Activated T-cell treated with anti-CD3 and anti-CD28 coated beads, Interleukin-2, amount 50 U/mL, for 24 hours (primary cell): Measurements from ENCODE around the gene PTPRA.

Source experiments
- DNase-seq: peaks from one replicate; pipeline ENCODE4 v3.0.0-alpha.2; 2020
- H3K27ac Mint-ChIP-seq: 2 replicates; pipeline ENCODE4 v1.8.0; 2020; ENCODE audit warnings: mild to moderate bottlenecking, mixed read lengths
- H3K27me3 Mint-ChIP-seq: 2 replicates; pipeline ENCODE4 v1.8.0; 2020; ENCODE audit warnings: mixed read lengths
- H3K36me3 Mint-ChIP-seq: 2 replicates; pipeline ENCODE4 v1.8.0; 2020; ENCODE audit warnings: low read depth, mixed read lengths
- H3K4me1 Mint-ChIP-seq: 2 replicates; pipeline ENCODE4 v1.8.0; 2020; ENCODE audit warnings: low read depth, mixed read lengths
- H3K4me3 Mint-ChIP-seq: 2 replicates; pipeline ENCODE4 v1.8.0; 2020; ENCODE audit warnings: mild to moderate bottlenecking, moderate library complexity, mixed read lengths
- H3K9me3 Mint-ChIP-seq: 2 replicates; pipeline ENCODE4 v1.8.0; 2020; ENCODE audit warnings: mixed read lengths

PTPRA gene

GRCh38 chr20:3037654-3038053, 164.4 kb downstream of the PTPRA start:
- Mint-ChIP-seq H3K27me3 (no peaks in the 10 kb centered on the region), H3K36me3 (peaks cover 80% of the 10 kb centered on the region), H3K27ac (peak overlapping the region; percentile 55), H3K4me1 (no peaks in the 10 kb centered on the region), H3K4me3 (no peak overlapping the region), H3K9me3 (no peaks in the 10 kb centered on the region)
- DNase-seq = no peak

DNA sequence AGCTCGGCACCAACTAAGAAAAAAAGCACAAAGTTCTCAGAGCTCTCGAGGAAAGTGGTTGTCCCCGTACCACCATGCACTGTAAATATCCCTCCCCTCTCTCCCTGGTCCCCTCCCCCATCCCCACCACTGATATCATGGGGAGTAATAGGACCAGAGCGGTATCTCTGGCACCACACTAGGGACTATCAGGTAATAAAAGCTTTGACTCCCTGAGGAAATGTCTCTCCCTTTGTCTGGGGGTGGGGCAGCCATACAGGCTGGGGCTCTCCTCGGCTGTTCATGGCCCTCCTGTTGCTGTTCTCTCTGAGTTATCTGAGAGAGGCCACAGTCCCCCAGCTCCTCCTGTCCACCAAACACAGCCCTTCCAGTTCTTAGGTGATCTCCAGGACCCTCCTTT, 165.2 kb downstream of the PTPRA start:
- Mint-ChIP-seq H3K27ac (peak overlapping the region; percentile 80), H3K27me3 (no peaks in the 10 kb centered on the region), H3K4me3 (no peak overlapping the region), H3K4me1 (no peaks in the 10 kb centered on the region), H3K36me3 (peaks cover 80% of the 10 kb centered on the region), H3K9me3 (no peaks in the 10 kb centered on the region)
- no peak for DNase-seq

DNA sequence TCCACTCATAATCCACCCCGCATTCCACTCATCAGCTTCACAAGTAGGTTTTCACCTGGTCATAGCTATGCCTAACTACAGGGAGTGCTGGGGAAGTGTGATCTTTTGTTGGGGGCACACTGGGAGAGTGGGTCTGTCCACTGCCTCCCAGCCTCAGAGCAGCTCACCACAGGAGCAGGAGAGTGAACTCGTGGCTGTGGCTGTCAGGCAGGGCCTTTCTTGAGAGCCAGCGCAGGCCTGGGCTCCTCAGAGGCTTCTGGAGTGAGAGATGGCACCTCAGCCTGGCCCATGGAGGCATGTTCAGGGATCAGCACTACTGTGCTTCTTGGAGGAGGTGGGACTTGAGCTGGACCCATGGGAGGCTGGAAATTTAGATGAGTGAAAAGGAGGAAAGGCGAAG, 166.1 kb downstream of the PTPRA start:
- Mint-ChIP-seq H3K9me3 (no peaks in the 10 kb centered on the region), H3K27ac (peak overlapping the region; percentile 80), H3K4me3 (no peak overlapping the region), H3K27me3 (no peaks in the 10 kb centered on the region), H3K4me1 (no peaks in the 10 kb centered on the region), H3K36me3 (peaks cover 73% of the 10 kb centered on the region)
- no peak for DNase-seq

DNA sequence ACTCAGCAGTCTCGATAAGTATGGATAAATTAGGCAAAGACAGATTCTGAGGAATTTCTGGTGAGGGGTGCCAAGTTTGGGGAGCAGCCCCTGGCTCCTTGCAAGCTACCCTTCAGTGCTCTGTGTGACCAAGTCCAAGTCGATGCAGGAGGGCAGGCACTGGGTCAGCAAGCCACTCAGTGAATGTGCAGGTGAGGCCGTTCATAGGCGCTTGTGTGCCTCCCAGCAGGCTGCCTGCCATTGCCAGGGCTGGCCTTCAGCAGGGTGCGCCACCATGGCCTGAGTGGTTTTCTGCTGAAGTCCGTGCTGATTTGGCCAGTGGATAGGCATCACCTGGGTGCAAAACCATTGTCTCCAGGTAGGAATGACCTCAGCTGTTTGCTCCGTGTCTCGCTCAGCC, 166.8 kb downstream of the PTPRA start:
- Mint-ChIP-seq H3K27me3 (no peaks in the 10 kb centered on the region), H3K27ac (peak overlapping the region; percentile 80), H3K4me3 (no peak overlapping the region), H3K36me3 (peaks cover 67% of the 10 kb centered on the region), H3K4me1 (peaks cover 3% of the 10 kb centered on the region), H3K9me3 (no peaks in the 10 kb centered on the region)
- DNase-seq = no peak

GRCh38 chr20:3041854-3042409, 168.7 kb downstream of the PTPRA start:
- Mint-ChIP-seq H3K27ac (peak overlapping the region; percentile 66), H3K4me1 (peaks cover 11% of the 10 kb centered on the region), H3K4me3 (no peak overlapping the region), H3K27me3 (no peaks in the 10 kb centered on the region), H3K36me3 (peaks cover 57% of the 10 kb centered on the region), H3K9me3 (no peaks in the 10 kb centered on the region)
- no peak for DNase-seq

GRCh38 chr20:3042625-3043024, 169.3 kb downstream of the PTPRA start:
- Mint-ChIP-seq H3K9me3 (no peaks in the 10 kb centered on the region), H3K4me3 (no peak overlapping the region), H3K36me3 (peaks cover 56% of the 10 kb centered on the region), H3K27ac (no peak overlapping the region), H3K4me1 (peaks cover 17% of the 10 kb centered on the region), H3K27me3 (no peaks in the 10 kb centered on the region)
- no peak for DNase-seq

DNA sequence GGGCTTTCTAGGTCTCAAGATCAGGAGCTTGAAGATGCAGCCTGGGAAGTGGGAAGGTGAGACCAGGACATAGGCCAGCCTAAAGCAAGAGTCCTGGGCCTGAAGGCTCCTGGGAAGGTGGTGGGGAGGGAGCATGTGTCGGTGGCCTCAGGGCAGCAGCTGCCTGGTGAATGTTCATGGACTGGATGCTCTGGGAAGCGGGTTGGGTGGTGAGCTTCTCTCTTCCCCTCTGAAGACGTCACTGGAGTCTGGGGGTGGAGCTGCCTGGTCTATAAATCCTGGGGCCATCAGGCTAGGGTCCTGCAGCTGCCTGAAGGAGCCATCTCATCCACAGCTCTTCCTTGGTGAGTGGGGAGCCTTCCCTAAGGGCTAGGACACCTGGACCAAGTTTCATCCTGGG, 170.0 kb downstream of the PTPRA start, which contains the start of gene GNRH2:
Gene GNRH2, plus strand, starts transcription at position 301 of the 400 bp plus-strand sequence. CDS start 793 bp downstream, outside the sequence.
- H3K36me3 Mint-ChIP-seq = peaks cover 57% of the 10 kb centered on the region
- H3K4me1 Mint-ChIP-seq = peaks cover 23% of the 10 kb centered on the region
- no peak within 1 kb of the TSS for H3K27ac Mint-ChIP-seq
- H3K27me3 Mint-ChIP-seq = no peaks in the 10 kb centered on the region
- H3K9me3 Mint-ChIP-seq = no peaks in the 10 kb centered on the region
- DNase-seq = no peak
- H3K4me3 Mint-ChIP-seq = no peak within 1 kb of the TSS

- no peak for DNase-seq
- Mint-ChIP-seq H3K27ac (no peak overlapping the region), H3K27me3 (no peaks in the 10 kb centered on the region), H3K9me3 (no peaks in the 10 kb centered on the region), H3K4me3 (peak overlapping the region; percentile 89), H3K4me1 (peaks cover 26% of the 10 kb centered on the region), H3K36me3 (peaks cover 57% of the 10 kb centered on the region)
Observed at GRCh38 chr20:3044336-3044965, 171.2 kb downstream of the PTPRA start.

- Mint-ChIP-seq H3K27ac (peak overlapping the region; percentile 18), H3K36me3 (peaks cover 58% of the 10 kb centered on the region), H3K9me3 (no peaks in the 10 kb centered on the region), H3K27me3 (no peaks in the 10 kb centered on the region), H3K4me1 (peaks cover 31% of the 10 kb centered on the region), H3K4me3 (peak overlapping the region; percentile 89)
- DNase-seq = no peak
Observed at GRCh38 chr20:3045042-3045815, 171.9 kb downstream of the PTPRA start.

DNA sequence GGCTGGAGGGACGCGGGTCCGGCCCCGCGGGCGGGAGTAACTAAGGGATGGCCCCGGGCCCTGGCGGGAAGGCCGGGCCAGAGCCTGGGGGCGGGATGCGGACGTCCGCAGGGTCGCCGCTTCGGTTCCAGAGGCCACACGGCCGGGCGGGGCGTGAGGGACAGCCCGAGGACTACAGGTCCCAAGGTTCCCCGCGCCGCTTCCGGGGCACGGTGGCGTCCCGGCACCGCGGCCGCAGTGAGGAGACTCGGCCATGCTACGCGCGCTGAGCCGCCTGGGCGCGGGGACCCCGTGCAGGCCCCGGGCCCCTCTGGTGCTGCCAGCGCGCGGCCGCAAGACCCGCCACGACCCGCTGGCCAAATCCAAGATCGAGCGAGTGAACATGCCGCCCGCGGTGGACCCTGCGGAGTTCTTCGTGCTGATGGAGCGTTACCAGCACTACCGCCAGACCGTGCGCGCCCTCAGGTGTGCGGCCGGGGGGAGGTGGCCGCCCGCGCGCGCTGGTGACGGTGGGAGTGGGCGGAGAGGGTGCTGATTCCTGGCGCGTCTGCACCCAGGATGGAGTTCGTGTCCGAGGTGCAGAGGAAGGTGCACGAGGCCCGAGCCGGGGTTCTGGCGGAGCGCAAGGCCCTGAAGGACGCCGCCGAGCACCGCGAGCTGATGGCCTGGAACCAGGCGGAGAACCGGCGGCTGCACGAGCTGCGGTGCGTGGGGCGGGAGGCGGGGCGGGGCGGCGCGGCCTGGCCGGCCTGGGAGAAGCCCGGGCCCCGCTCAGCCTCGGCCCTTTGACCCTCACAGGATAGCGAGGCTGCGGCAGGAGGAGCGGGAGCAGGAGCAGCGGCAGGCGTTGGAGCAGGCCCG, 172.8 kb downstream of the PTPRA start, which contains the start of gene MRPS26:
Gene MRPS26, plus strand, starts transcription at position 237 of the 861 bp plus-strand sequence. Its CDS starts 17 bp downstream, at position 254.
- Mint-ChIP-seq H3K9me3 (no peaks in the 10 kb centered on the region), H3K27ac (peak within 1 kb of the TSS; percentile 89), H3K4me3 (peak within 1 kb of the TSS; percentile 89), H3K27me3 (no peaks in the 10 kb centered on the region), H3K4me1 (peaks cover 38% of the 10 kb centered on the region), H3K36me3 (peaks cover 58% of the 10 kb centered on the region)
- DNase-seq = peak; percentile 91

GRCh38 chr20:3046677-3047462, 173.6 kb downstream of the PTPRA start:
- Mint-ChIP-seq H3K27me3 (no peaks in the 10 kb centered on the region), H3K9me3 (no peaks in the 10 kb centered on the region), H3K4me1 (peaks cover 41% of the 10 kb centered on the region), H3K36me3 (peaks cover 53% of the 10 kb centered on the region), H3K27ac (peak overlapping the region; percentile 89), H3K4me3 (peak overlapping the region; percentile 89)
- no peak for DNase-seq

GRCh38 chr20:3047486-3048419, 174.5 kb downstream of the PTPRA start:
- peak overlapping the region; percentile 89 for H3K4me3 Mint-ChIP-seq
- H3K27me3 Mint-ChIP-seq = no peaks in the 10 kb centered on the region
- H3K9me3 Mint-ChIP-seq = no peaks in the 10 kb centered on the region
- H3K36me3 Mint-ChIP-seq = peaks cover 48% of the 10 kb centered on the region
- H3K4me1 Mint-ChIP-seq = peaks cover 41% of the 10 kb centered on the region
- no peak for DNase-seq
- peak overlapping the region; percentile 77 for H3K27ac Mint-ChIP-seq
